NCI-H2029 (cell line): ENCODE results near the gene PPP3R1.
"Not testable (repeated sequence)": the region's sequence is repeated elsewhere in the genome, so short reads cannot be mapped to it uniquely, and the experiment has no call there.

Experiments used
- DNase-seq: peaks from one replicate; lab custom pipeline; 2025; lab: John Stamatoyannopoulos, UW

PPP3R1 gene

GRCh38 chr2:68185541-68186164 lies 66.7 kb downstream of the PPP3R1 start:
- DNase-seq: no peak

GRCh38 chr2:68182902-68183301 lies 69.4 kb downstream of the PPP3R1 start:
- no peak for DNase-seq

GRCh38 chr2:68178954-68179627 lies 73.2 kb downstream of the PPP3R1 start:
- DNase-seq: no peak

- DNase-seq: no peak
Measured at GRCh38 chr2:68178432-68178831, 73.9 kb downstream of the PPP3R1 start.

- no peak for DNase-seq
Measured at GRCh38 chr2:68177541-68177940, 74.8 kb downstream of the PPP3R1 start.

- no peak for DNase-seq
Measured at GRCh38 chr2:68176657-68177056, 75.7 kb downstream of the PPP3R1 start.

GRCh38 chr2:68175210-68175609 lies 77.1 kb downstream of the PPP3R1 start:
- not testable (repeated sequence) for DNase-seq

GRCh38 chr2:68172990-68173700 lies 79.2 kb downstream of the PPP3R1 start:
- DNase-seq: no peak

GRCh38 chr2:68172521-68172920 lies 79.8 kb downstream of the PPP3R1 start:
- no peak for DNase-seq

GRCh38 chr2:68171684-68172083 lies 80.6 kb downstream of the PPP3R1 start:
- DNase-seq: no peak

- DNase-seq: no peak
Measured at GRCh38 chr2:68171146-68171545, 81.2 kb downstream of the PPP3R1 start.

GRCh38 chr2:68169308-68169707 lies 83.0 kb downstream of the PPP3R1 start:
- DNase-seq: no peak

- no peak for DNase-seq
Measured at GRCh38 chr2:68167186-68167585, 85.1 kb downstream of the PPP3R1 start.

GRCh38 chr2:68163641-68164040 lies 88.7 kb downstream of the PPP3R1 start:
- DNase-seq: no peak

GRCh38 chr2:68158134-68158447 lies 94.2 kb downstream of the PPP3R1 start:
- DNase-seq: no peak

- DNase-seq: peak; percentile 85
Measured at GRCh38 chr2:68157402-68158133, 94.8 kb downstream of the PPP3R1 start, which contains the start of gene PNO1. TSS of gene PNO1 (plus strand) at chr2:68157888. CDS start at chr2:68157935, 47 bp downstream.

GRCh38 chr2:68157002-68157401 lies 95.3 kb downstream of the PPP3R1 start:
- DNase-seq: no peak

GRCh38 chr2:68156419-68156818 lies 95.9 kb downstream of the PPP3R1 start:
- no peak for DNase-seq

- no peak for DNase-seq
Measured at GRCh38 chr2:68155618-68156017, 96.7 kb downstream of the PPP3R1 start.

- DNase-seq: no peak
Measured at GRCh38 chr2:68152681-68153347, 99.5 kb downstream of the PPP3R1 start.

GRCh38 chr2:68151037-68151436 lies 101.3 kb downstream of the PPP3R1 start:
- no peak for DNase-seq

GRCh38 chr2:68141875-68142274 lies 110.5 kb downstream of the PPP3R1 start:
- DNase-seq: no peak
